CD4-positive, alpha-beta T cell treated with Interleukin-17A for 1 hour (primary cell): ENCODE data around the gene SETDB1.

Experiments
- DNase-seq: peaks from one replicate; pipeline ENCODE4 v3.0.0-alpha.2; 2020

Gene SETDB1

GRCh38 chr1:151006327-151007052, 80.3 kb downstream of the SETDB1 start, which contains the start of gene MINDY1:
MINDY1 (minus strand) TSS chr1:151006902; CDS start chr1:151002617, 4,285 bp downstream.
- DNase-seq: peak; percentile 55

- DNase-seq: no peak
These were observed 81.7 kb downstream of the SETDB1 start for GRCh38 chr1:151007853-151008243.

- DNase-seq: peak; percentile 99
These were observed 82.4 kb downstream of the SETDB1 start, which contains the start of gene PRUNE1 for GRCh38 chr1:151008244-151009205. PRUNE1 (plus strand) TSS chr1:151008449; CDS start chr1:151008633, 184 bp downstream.

GRCh38 chr1:151009206-151009587, 83.0 kb downstream of the SETDB1 start:
- no peak for DNase-seq

GRCh38 chr1:151009674-151010345, 83.6 kb downstream of the SETDB1 start:
- no peak for DNase-seq

GRCh38 chr1:151010346-151010726, 84.2 kb downstream of the SETDB1 start:
- no peak for DNase-seq

- DNase-seq: no peak
These were observed 85.1 kb downstream of the SETDB1 start for GRCh38 chr1:151011154-151011850.

GRCh38 chr1:151012684-151013471, 86.7 kb downstream of the SETDB1 start:
- DNase-seq: no peak

- DNase-seq: no peak
These were observed 87.4 kb downstream of the SETDB1 start for GRCh38 chr1:151013518-151013917.
